Panc1 (cell line): Measurements from ENCODE around the gene LDB2. TPM values are rescaled to one million over a fixed set of nuclear protein-coding genes. Genes with fewer than 3 reads are reported as not detected.

Source experiments
- ATAC-seq: fragments of 200-7000 bp; cut with Tn5 transposase; 2 replicates; pipeline ENCODE4 v1.9.1; 2020; ENCODE audit warnings: mild to moderate bottlenecking, moderate library complexity
- BruUV-seq: library from RNA; stranded (reverse); fragments of 400-500 nt; replicated peaks from 2 replicates; lab custom pipeline; 2021; lab: Mats Ljungman, UMichigan
- CTCF ChIA-PET: fragments of 300-600 bp; sonication (Branson Sonifier 250); formaldehyde crosslinking; loops from one replicate; lab custom pipeline; 2022; ENCODE audit warnings: antibody characterized with exemption; lab: Charles Lee
- POLR2A ChIA-PET: fragments of 300-600 bp; sonication (Branson Sonifier 250); formaldehyde crosslinking; loops from one replicate; lab custom pipeline; 2022; ENCODE audit warnings: antibody characterized with exemption; lab: Charles Lee
- DNase-seq: peaks from one replicate; pipeline ENCODE4 v3.0.0-alpha.2; 2010; ENCODE audit warnings: low read depth, low spot score
- H3K27ac ChIP-seq: 2 replicates; pipeline ENCODE4 v1.5.1; 2011; ENCODE audit warnings: mild to moderate bottlenecking, low read length, inconsistent platforms
- H3K27me3 ChIP-seq: fragments of 200-500 bp; sonication (Bioruptor generic); 2 replicates; pipeline ENCODE4 v1.6.0; 2014; ENCODE audit warnings: low read length, inconsistent platforms; ENCODE audit not compliant: control insufficient read depth, insufficient read depth
- H3K36me3 ChIP-seq: fragments of 200-500 bp; sonication (Bioruptor generic); 2 replicates; pipeline ENCODE4 v1.5.1; 2014; ENCODE audit warnings: inconsistent platforms, mild to moderate bottlenecking, low read length, moderate library complexity; ENCODE audit not compliant: control insufficient read depth, insufficient read depth
- H3K4me1 ChIP-seq: 2 replicates; pipeline ENCODE4 v1.5.1; 2011; ENCODE audit warnings: inconsistent platforms, mild to moderate bottlenecking, low read length, moderate library complexity; ENCODE audit not compliant: control insufficient read depth, insufficient read depth
- H3K4me3 ChIP-seq, 2 experiments: 2 replicates each; pipeline ENCODE4 v1.5.1; 2011 to 2012; ENCODE audit warnings: low read depth in 2 of 2, low read length in 2 of 2, mild to moderate bottlenecking in 2 of 2, inconsistent platforms in 1 of 2, moderate library complexity in 1 of 2
- H3K9me3 ChIP-seq: fragments of 200-500 bp; sonication (Bioruptor generic); 2 replicates; pipeline ENCODE4 v1.5.1; 2014; ENCODE audit warnings: low read depth, mild to moderate bottlenecking, inconsistent platforms, low read length, moderate library complexity; ENCODE audit not compliant: control insufficient read depth, insufficient read depth
- POLR2AphosphoS5 ChIP-seq: IDR thresholded peaks from 2 replicates; pipeline ENCODE4 v1.6.1; 2012; ENCODE audit warnings: mild to moderate bottlenecking, low read depth, low read length, moderate library complexity
- SIN3A ChIP-seq: IDR thresholded peaks from 2 replicates; pipeline ENCODE4 v1.6.1; 2012; ENCODE audit warnings: low read depth, mild to moderate bottlenecking, low read length, moderate library complexity, borderline replicate concordance; ENCODE audit not compliant: insufficient read depth
- TCF7L2 ChIP-seq: IDR thresholded peaks from 2 replicates; pipeline ENCODE4 v1.6.1; 2011; ENCODE audit warnings: mild to moderate bottlenecking, low read depth, low read length, inconsistent platforms
- in situ Hi-C: cut with HindIII; loops from 2 replicates; pipeline ENCODE4 v1.10.0; 2016; ENCODE audit warnings: low sequenced_read_pairs, low pct_unique_long_range_greater_than_20kb
- intact Hi-C: fragments of 100-400 bp; cut with micrococcal nuclease; formaldehyde crosslinking; loops from one replicate; pipeline ENCODE4 v1.10.0; 2022; ENCODE audit not compliant: unreplicated experiment
- total RNA-seq: library from RNA; stranded (reverse); gene quantifications from one replicate; pipeline ENCODE4 v1.2.1, GENCODE V29; 2021; ENCODE audit not compliant: unreplicated experiment
- TF ChIP-seq, protein P1 (sequence below), 2 experiments: IDR thresholded peaks; 2 replicates each; pipeline ENCODE4 v1.6.1; 2011 to 2012; ENCODE audit warnings: low read depth in 2 of 2, control low read depth in 1 of 2, low read length in 1 of 2, mild to moderate bottlenecking in 1 of 2, moderate library complexity in 1 of 2; ENCODE audit not compliant: insufficient read depth in 1 of 2
- TF ChIP-seq, protein P2 (sequence below): fragments of 450-650 bp; IDR thresholded peaks from 2 replicates; pipeline ENCODE4 v1.5.1; 2017; ENCODE audit warnings: mild to moderate bottlenecking

The LDB2 gene
- total RNA-seq, 1 experiment from 2014 or later, result not detected

DNA sequence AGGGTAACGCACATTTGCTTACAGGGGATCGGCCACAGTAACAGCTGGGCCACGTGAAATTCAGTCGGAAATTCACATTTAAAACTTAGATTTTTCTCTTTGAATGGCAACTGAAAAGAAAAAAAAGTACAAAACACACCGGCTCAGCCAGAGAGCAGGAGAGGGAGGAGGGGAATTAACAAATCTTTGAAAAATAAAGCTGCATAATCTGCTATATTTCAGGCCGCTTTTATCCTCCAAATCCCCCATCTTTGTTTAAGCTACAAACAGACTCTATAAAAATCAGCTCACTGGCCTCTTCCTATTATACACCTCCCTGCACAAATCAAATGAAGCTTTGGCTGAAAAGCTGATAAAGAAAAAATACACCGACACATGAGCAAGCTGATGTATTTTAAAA, 169.1 kb downstream of the LDB2 start:
- Histone ChIP-seq H3K4me3 (no peak overlapping the region), H3K4me1 (no peaks in the 10 kb centered on the region), H3K36me3 (no peaks in the 10 kb centered on the region), H3K27ac (no peak overlapping the region), H3K27me3 (no peaks in the 10 kb centered on the region), H3K9me3 (no peaks in the 10 kb centered on the region)
- no peak for ATAC-seq
- no peak for DNase-seq
- TF ChIP-seq SIN3A, result no peak
- ChIA-PET POLR2A (no interaction called here), CTCF (no interaction called here)
- BruUV-seq, result no TSS peak
- in situ Hi-C loops (no loop called here), intact Hi-C loops (no loop called here)

DNA sequence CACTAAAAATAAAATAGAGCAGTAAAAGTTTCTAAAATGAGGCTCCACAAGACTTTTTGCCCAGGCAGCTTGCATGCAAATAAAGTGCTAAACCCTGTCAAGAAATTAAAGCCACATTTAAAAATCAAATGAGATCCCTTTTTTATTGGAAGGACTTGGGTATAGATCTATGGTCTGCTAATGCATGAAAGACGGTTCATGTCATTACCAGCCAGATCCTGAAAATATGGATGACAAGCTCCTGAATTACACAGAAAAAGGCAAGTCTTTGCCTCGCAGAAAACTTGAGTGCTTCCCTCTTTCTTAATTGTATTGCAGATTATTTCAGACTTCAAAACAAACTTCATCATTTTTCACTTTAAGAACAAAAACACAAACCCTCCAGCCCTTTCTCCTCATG, 169.6 kb downstream of the LDB2 start:
- no peak for ATAC-seq
- intact Hi-C loops (no loop called here), in situ Hi-C loops (no loop called here)
- DNase-seq, result no peak
- Histone ChIP-seq H3K4me1 (no peaks in the 10 kb centered on the region), H3K9me3 (no peaks in the 10 kb centered on the region), H3K27me3 (no peaks in the 10 kb centered on the region), H3K36me3 (no peaks in the 10 kb centered on the region), H3K4me3 (no peak overlapping the region), H3K27ac (no peak overlapping the region)
- ChIA-PET POLR2A (no interaction called here), CTCF (no interaction called here)
- no peak for TF ChIP-seq TCF7L2
- no peak for TF ChIP-seq POLR2AphosphoS5
- TF ChIP-seq, protein P1, sequence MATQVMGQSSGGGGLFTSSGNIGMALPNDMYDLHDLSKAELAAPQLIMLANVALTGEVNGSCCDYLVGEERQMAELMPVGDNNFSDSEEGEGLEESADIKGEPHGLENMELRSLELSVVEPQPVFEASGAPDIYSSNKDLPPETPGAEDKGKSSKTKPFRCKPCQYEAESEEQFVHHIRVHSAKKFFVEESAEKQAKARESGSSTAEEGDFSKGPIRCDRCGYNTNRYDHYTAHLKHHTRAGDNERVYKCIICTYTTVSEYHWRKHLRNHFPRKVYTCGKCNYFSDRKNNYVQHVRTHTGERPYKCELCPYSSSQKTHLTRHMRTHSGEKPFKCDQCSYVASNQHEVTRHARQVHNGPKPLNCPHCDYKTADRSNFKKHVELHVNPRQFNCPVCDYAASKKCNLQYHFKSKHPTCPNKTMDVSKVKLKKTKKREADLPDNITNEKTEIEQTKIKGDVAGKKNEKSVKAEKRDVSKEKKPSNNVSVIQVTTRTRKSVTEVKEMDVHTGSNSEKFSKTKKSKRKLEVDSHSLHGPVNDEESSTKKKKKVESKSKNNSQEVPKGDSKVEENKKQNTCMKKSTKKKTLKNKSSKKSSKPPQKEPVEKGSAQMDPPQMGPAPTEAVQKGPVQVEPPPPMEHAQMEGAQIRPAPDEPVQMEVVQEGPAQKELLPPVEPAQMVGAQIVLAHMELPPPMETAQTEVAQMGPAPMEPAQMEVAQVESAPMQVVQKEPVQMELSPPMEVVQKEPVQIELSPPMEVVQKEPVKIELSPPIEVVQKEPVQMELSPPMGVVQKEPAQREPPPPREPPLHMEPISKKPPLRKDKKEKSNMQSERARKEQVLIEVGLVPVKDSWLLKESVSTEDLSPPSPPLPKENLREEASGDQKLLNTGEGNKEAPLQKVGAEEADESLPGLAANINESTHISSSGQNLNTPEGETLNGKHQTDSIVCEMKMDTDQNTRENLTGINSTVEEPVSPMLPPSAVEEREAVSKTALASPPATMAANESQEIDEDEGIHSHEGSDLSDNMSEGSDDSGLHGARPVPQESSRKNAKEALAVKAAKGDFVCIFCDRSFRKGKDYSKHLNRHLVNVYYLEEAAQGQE (IDR thresholded peaks at IDR 0.05; ENCODE audit: insufficient read depth in 1 of 2, low read depth in 2 of 2, low read length in 1 of 2), result no peak
- no peak for TF ChIP-seq SIN3A
- TF ChIP-seq, protein P2, sequence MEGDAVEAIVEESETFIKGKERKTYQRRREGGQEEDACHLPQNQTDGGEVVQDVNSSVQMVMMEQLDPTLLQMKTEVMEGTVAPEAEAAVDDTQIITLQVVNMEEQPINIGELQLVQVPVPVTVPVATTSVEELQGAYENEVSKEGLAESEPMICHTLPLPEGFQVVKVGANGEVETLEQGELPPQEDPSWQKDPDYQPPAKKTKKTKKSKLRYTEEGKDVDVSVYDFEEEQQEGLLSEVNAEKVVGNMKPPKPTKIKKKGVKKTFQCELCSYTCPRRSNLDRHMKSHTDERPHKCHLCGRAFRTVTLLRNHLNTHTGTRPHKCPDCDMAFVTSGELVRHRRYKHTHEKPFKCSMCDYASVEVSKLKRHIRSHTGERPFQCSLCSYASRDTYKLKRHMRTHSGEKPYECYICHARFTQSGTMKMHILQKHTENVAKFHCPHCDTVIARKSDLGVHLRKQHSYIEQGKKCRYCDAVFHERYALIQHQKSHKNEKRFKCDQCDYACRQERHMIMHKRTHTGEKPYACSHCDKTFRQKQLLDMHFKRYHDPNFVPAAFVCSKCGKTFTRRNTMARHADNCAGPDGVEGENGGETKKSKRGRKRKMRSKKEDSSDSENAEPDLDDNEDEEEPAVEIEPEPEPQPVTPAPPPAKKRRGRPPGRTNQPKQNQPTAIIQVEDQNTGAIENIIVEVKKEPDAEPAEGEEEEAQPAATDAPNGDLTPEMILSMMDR, result no peak
- BruUV-seq, result no TSS peak

DNA sequence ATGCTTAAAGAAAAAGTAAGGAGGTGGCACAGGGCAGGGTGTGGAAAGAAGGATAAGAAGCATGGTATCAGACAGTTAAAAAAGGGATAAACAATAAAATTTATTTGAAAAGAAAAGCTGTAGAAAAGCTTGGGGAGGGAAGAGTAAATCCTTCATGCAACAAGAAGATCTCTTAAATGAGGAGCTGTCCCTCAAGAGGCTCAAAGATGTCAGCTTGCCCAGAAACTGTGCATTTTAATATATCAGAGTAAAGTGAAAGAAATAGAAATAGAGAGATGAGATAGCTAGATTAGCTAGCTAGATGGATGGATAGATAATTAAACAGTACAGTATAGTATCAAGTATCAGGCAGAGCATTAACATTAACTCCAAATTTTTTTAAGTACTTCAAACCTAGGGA, 170.3 kb downstream of the LDB2 start:
- intact Hi-C loops (no loop called here), in situ Hi-C loops (no loop called here)
- CTCF ChIA-PET, result no interaction called here
- TF ChIP-seq SIN3A, result no peak
- TF ChIP-seq, protein P1 (IDR thresholded peaks at IDR 0.05; ENCODE audit: insufficient read depth in 1 of 2, low read depth in 2 of 2, low read length in 1 of 2), result no peak
- H3K9me3 ChIP-seq, result no peaks in the 10 kb centered on the region
- H3K36me3 ChIP-seq, result no peaks in the 10 kb centered on the region
- DNase-seq, result no peak
- no peak overlapping the region for H3K4me3 ChIP-seq
- no peak overlapping the region for H3K27ac ChIP-seq
- no peaks in the 10 kb centered on the region for H3K27me3 ChIP-seq
- POLR2A ChIA-PET, result no interaction called here
- H3K4me1 ChIP-seq, result no peaks in the 10 kb centered on the region
- BruUV-seq, result no TSS peak
- ATAC-seq, result no peak
